DOHH2 (cell line): Measurements from ENCODE around the gene HPCAL4.

ENCODE experiments used
- H3F3A ChIP-seq: fragments of 200-600 bp; sonication (generic), shearing (Covaris generic); 2 replicates; pipeline ENCODE4 v1.6.0; 2016; ENCODE audit warnings: antibody characterized with exemption, mild to moderate bottlenecking; ENCODE audit not compliant: control insufficient read depth, insufficient read depth
- H3K27ac ChIP-seq: fragments of 200-600 bp; sonication (generic); 2 replicates; pipeline ENCODE4 v1.5.1; 2014; ENCODE audit warnings: low read depth, mild to moderate bottlenecking, low read length, moderate library complexity
- H3K27me3 ChIP-seq: fragments of 200-600 bp; sonication (generic); 2 replicates; pipeline ENCODE4 v1.6.1; 2014; ENCODE audit warnings: mild to moderate bottlenecking, low read length, mixed read lengths; ENCODE audit not compliant: control insufficient read depth
- H3K36me3 ChIP-seq: fragments of 200-600 bp; sonication (generic); 2 replicates; pipeline ENCODE4 v1.6.1; 2014; ENCODE audit warnings: mild to moderate bottlenecking, low read length, moderate library complexity, mixed read lengths; ENCODE audit not compliant: control insufficient read depth
- H3K4me1 ChIP-seq: fragments of 200-600 bp; sonication (generic); 2 replicates; pipeline ENCODE4 v1.6.1; 2014; ENCODE audit warnings: mild to moderate bottlenecking, low read length, mixed read lengths; ENCODE audit not compliant: control insufficient read depth
- H3K4me2 ChIP-seq: fragments of 200-600 bp; sonication (generic); 2 replicates; pipeline ENCODE4 v1.6.0; 2014; ENCODE audit warnings: mild to moderate bottlenecking, low read length, moderate library complexity
- H3K4me3 ChIP-seq: fragments of 200-600 bp; sonication (generic); 2 replicates; pipeline ENCODE4 v1.5.1; 2014; ENCODE audit warnings: mild to moderate bottlenecking, low read length, mixed read lengths
- H3K79me2 ChIP-seq: fragments of 200-600 bp; sonication (generic); 2 replicates; pipeline ENCODE4 v1.6.1; 2014; ENCODE audit warnings: mild to moderate bottlenecking, low read length, mixed read lengths; ENCODE audit not compliant: control insufficient read depth
- H3K9me2 ChIP-seq: fragments of 200-600 bp; sonication (generic); replicated peaks from 2 replicates; pipeline ENCODE4 v1.6.1; 2014; ENCODE audit warnings: mild to moderate bottlenecking, low read length, mixed read lengths; ENCODE audit not compliant: control insufficient read depth
- H3K9me3 ChIP-seq: fragments of 200-600 bp; sonication (generic); 2 replicates; pipeline ENCODE4 v1.6.1; 2014; ENCODE audit warnings: antibody characterized with exemption, low read length, mixed read lengths; ENCODE audit not compliant: control insufficient read depth, insufficient read depth
- H4K20me1 ChIP-seq: fragments of 200-600 bp; sonication (generic); 2 replicates; pipeline ENCODE4 v1.6.0; 2014; ENCODE audit warnings: low read depth, mild to moderate bottlenecking, antibody characterized with exemption, low read length, moderate library complexity; ENCODE audit not compliant: control insufficient read depth, insufficient read depth
- EZH2phosphoT487 ChIP-seq: fragments of 200-600 bp; sonication (generic); IDR thresholded peaks from 2 replicates; pipeline ENCODE4 v1.6.1; 2017; ENCODE audit warnings: borderline replicate concordance, mild to moderate bottlenecking, antibody characterized with exemption, low read length, moderate library complexity, mixed read lengths
- TF ChIP-seq, protein P1 (sequence below): fragments of 200-600 bp; sonication (generic); IDR thresholded peaks from one replicate; pipeline ENCODE4 v1.5.1; 2014; ENCODE audit warnings: antibody characterized with exemption, mild to moderate bottlenecking, low read depth, low read length; ENCODE audit not compliant: poor library complexity, severe bottlenecking

Gene HPCAL4

DNA sequence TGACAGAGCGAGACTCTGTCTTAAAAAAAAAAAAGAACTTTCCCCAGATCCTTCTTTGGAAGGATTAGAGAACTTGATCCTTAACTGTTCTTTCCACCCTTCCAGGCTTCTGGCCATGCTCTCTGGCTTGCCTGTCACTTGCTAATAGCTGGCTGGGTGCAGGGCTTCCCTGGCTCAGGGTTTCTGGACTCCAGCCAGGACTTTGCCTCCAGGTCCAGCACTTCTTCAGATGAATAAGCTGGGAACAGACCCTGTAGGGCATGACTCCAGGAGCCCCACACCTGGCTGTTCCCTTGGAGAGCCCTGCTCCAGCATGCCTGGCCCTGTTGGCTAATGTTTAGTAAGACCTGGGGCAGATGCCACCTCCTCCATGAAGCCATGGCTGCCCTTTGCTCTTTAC lies 16.0 kb downstream of the HPCAL4 start:
- Histone ChIP-seq H3K36me3 (no peaks in the 10 kb centered on the region), H3K4me2 (no peak overlapping the region), H3K27me3 (peaks cover 36% of the 10 kb centered on the region)

DNA sequence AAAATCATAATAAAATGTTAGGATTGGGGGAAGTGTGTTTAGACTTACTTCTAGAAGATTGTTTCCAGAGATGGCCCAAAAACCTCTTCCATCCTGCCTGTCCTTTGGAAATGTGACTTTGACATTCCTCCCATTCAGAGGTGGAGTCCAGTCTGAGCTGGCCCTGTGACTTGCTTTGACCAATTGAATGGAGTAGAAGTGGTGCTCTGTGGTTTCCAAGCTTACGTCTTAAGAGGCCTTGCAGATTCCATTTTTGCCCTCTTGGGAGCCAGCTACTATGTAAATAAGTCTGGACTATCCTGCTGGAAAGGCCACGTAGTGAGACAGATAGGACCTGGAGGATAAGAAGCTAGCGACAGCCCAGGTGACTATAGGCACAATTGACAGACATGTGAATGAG lies 18.0 kb downstream of the HPCAL4 start:
- no peaks in the 10 kb centered on the region for H3F3A ChIP-seq
- H3K4me3 ChIP-seq, result no peak overlapping the region
- H3K36me3 ChIP-seq, result no peaks in the 10 kb centered on the region
- no peak overlapping the region for H3K4me2 ChIP-seq
- H3K27me3 ChIP-seq, result peaks cover 26% of the 10 kb centered on the region
- H3K27ac ChIP-seq, result no peak overlapping the region
- H3K4me1 ChIP-seq, result no peaks in the 10 kb centered on the region
- no peaks in the 10 kb centered on the region for H3K79me2 ChIP-seq
- TF ChIP-seq, protein P1, sequence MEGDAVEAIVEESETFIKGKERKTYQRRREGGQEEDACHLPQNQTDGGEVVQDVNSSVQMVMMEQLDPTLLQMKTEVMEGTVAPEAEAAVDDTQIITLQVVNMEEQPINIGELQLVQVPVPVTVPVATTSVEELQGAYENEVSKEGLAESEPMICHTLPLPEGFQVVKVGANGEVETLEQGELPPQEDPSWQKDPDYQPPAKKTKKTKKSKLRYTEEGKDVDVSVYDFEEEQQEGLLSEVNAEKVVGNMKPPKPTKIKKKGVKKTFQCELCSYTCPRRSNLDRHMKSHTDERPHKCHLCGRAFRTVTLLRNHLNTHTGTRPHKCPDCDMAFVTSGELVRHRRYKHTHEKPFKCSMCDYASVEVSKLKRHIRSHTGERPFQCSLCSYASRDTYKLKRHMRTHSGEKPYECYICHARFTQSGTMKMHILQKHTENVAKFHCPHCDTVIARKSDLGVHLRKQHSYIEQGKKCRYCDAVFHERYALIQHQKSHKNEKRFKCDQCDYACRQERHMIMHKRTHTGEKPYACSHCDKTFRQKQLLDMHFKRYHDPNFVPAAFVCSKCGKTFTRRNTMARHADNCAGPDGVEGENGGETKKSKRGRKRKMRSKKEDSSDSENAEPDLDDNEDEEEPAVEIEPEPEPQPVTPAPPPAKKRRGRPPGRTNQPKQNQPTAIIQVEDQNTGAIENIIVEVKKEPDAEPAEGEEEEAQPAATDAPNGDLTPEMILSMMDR, result no peak
- no peak for TF ChIP-seq EZH2phosphoT487
- H4K20me1 ChIP-seq, result no peaks in the 10 kb centered on the region
- H3K9me3 ChIP-seq, result no peaks in the 10 kb centered on the region
- H3K9me2 ChIP-seq, result no peaks in the 10 kb centered on the region

More for the DNA sequence above, 16.0 kb downstream of the HPCAL4 start:
- Histone ChIP-seq H3K27ac (no peak overlapping the region), H3K4me3 (no peak overlapping the region), H3F3A (no peaks in the 10 kb centered on the region), H3K4me1 (no peaks in the 10 kb centered on the region), H3K9me3 (no peaks in the 10 kb centered on the region), H4K20me1 (no peaks in the 10 kb centered on the region), H3K9me2 (no peaks in the 10 kb centered on the region), H3K79me2 (no peaks in the 10 kb centered on the region)
- TF ChIP-seq, protein P1, result no peak
- no peak for TF ChIP-seq EZH2phosphoT487

DNA sequence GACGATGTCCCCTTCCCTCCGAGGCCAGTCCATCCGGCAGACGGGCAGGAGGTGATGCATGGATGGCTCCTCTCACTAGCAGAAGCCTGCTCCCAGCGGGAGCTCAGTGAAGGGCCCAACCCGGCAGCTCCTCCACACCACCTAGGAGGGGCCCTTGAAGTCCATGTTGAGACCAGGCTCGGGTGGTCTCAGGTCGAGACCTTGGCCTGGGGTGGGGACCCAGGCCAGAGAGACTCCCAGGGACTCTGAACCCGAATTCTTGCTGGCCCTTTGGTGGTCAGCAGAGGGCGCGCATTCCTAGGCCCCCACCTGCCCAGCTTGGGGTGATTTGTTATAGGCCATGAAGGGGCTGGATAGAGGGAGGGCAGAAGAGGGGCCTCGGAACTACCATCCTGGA lies 18.7 kb downstream of the HPCAL4 start:
- Histone ChIP-seq H3K4me3 (no peak overlapping the region), H4K20me1 (no peaks in the 10 kb centered on the region), H3K4me1 (no peaks in the 10 kb centered on the region), H3K9me2 (no peaks in the 10 kb centered on the region), H3K27me3 (peaks cover 29% of the 10 kb centered on the region), H3K79me2 (no peaks in the 10 kb centered on the region), H3K4me2 (no peak overlapping the region), H3K9me3 (no peaks in the 10 kb centered on the region), H3F3A (no peaks in the 10 kb centered on the region), H3K27ac (no peak overlapping the region), H3K36me3 (no peaks in the 10 kb centered on the region)
- TF ChIP-seq, protein P1, result peak; percentile 24
- TF ChIP-seq EZH2phosphoT487, result no peak
